ENCODE measurements around the gene PCP4.

- TF ChIP-seq EZH2 (IDR thresholded peaks at IDR 0.05; ENCODE audit: low read length): no peak
- TF ChIP-seq CTCF (optimal IDR thresholded peaks at IDR 0.05 in 1 of 3, IDR thresholded peaks at IDR 0.05 in 1 of 3, conservative IDR thresholded peaks at IDR 0.05 in 1 of 3; ENCODE audit: extremely low read depth in 1 of 3, insufficient read depth in 2 of 3, low read length in 3 of 3): no peak
Observed at GRCh38 chr21:39927304-39927886, 60.2 kb downstream of the PCP4 start.

Measured in keratinocyte (primary cell).